ENCODE data around the gene LHX6.

DNA sequence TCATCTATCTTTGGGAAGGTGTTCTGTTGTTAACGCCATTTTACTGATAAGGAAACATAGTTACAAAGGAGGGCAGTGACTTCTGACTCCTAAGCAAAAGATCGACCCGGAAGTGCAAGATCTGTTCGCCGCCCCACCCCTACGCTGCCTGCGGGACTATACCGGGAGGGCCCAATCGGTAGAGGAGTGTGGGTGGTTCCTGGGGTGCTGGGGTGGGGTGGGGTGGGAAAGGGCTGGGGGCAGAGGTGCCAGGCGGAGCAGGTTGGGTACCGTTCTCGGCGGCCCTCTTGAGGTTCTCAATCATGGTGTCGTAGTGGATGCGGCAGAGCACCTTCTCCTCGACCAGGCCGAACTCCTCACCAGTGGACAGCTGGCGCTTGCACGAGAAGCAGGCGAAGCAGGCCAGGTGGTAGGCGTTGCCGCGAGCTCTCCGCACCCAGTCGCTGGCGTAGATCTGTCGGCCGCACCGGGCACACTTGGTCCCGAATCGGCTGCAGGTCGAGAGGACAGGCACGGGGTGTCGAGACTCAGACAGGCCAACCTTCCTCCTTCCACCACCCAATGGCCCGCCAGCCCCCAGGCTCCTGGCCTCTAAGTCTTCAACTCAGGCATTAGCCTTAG, 11.8 kb downstream of the LHX6 start:
- TF ChIP-seq, protein P1, sequence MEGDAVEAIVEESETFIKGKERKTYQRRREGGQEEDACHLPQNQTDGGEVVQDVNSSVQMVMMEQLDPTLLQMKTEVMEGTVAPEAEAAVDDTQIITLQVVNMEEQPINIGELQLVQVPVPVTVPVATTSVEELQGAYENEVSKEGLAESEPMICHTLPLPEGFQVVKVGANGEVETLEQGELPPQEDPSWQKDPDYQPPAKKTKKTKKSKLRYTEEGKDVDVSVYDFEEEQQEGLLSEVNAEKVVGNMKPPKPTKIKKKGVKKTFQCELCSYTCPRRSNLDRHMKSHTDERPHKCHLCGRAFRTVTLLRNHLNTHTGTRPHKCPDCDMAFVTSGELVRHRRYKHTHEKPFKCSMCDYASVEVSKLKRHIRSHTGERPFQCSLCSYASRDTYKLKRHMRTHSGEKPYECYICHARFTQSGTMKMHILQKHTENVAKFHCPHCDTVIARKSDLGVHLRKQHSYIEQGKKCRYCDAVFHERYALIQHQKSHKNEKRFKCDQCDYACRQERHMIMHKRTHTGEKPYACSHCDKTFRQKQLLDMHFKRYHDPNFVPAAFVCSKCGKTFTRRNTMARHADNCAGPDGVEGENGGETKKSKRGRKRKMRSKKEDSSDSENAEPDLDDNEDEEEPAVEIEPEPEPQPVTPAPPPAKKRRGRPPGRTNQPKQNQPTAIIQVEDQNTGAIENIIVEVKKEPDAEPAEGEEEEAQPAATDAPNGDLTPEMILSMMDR (IDR thresholded peaks at IDR 0.05) = no peak
- TF ChIP-seq POLR2A (IDR thresholded peaks at IDR 0.05) = no peak
- no peak for TF ChIP-seq EP300 (IDR thresholded peaks at IDR 0.05)

All from tibial nerve (tissue), 4 donors.